ENCODE results near the gene BRCA1. TPM values are rescaled to one million over a fixed set of nuclear protein-coding genes. Genes with fewer than 3 reads are reported as not detected.

Gene BRCA1
- polyA plus RNA-seq, 1 donor from 2014 or later = 1.0 TPM

DNA sequence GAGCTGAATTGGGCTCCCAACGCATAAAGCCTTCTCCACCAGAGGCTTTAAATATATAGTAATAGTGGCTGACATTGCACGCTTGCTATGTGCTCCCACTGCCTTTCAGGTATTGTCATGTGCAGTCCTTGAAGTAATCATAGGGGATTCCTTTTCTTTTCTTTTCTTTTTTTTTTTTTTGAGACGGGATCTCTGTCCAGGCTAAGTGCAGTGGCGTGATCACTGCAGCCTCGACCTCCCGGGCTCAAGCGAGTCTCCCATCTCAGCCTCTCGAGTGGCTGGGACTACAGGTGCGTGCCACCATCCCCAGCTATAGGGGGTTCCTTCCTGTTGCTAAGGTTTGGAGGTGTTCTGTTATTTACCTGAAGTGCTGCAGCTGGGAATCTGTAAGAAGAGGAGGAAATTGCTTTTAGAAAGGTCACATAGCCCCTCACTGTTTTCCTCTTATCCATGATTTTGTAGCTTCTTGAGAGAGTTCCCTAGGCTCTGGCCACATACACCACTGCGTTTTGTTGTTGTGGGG lies 126.1 kb downstream of the BRCA1 start:
- Histone ChIP-seq H3K36me3 (ENCODE audit: insufficient read depth, low read length) (no peaks in the 10 kb centered on the region), H2AFZ (ENCODE audit: low read depth, low read length) (no peak overlapping the region), H3K9me3 (ENCODE audit: low read length) (no peaks in the 10 kb centered on the region), H3K9ac (ENCODE audit: low read length) (peak overlapping the region; percentile 88), H3K9me2 (ENCODE audit: insufficient read depth, low read length) (no peaks in the 10 kb centered on the region), H3F3A (ENCODE audit: insufficient read depth, low read length, poor library complexity, severe bottlenecking) (no peaks in the 10 kb centered on the region), H4K20me1 (ENCODE audit: insufficient read depth) (no peaks in the 10 kb centered on the region), H3K27me3 (ENCODE audit: insufficient read depth, low read depth, low read length) (no peaks in the 10 kb centered on the region), H3K4me3 (ENCODE audit: low read length) (peak overlapping the region; percentile 81), H3K79me2 (replicated peaks; ENCODE audit: insufficient read depth, low read length) (peaks cover 15% of the 10 kb centered on the region), H3K4me2 (ENCODE audit: low read length) (peak overlapping the region; percentile 83), H3K27ac (ENCODE audit: low read length) (peak overlapping the region; percentile 84)
- TF ChIP-seq MXI1 (conservative IDR thresholded peaks at IDR 0.05; ENCODE audit: poor library complexity, severe bottlenecking) (no peak), EP300 (conservative IDR thresholded peaks at IDR 0.05; ENCODE audit: poor library complexity, severe bottlenecking) (no peak), RAD21 (conservative IDR thresholded peaks at IDR 0.05) (no peak), TAF1 (IDR thresholded peaks at IDR 0.05; ENCODE audit: low read depth) (no peak), SMC3 (conservative IDR thresholded peaks at IDR 0.05; ENCODE audit: poor library complexity) (no peak), EZH2 (IDR thresholded peaks at IDR 0.05; ENCODE audit: borderline replicate concordance, insufficient read depth, low read length, poor library complexity, severe bottlenecking) (no peak), POLR2AphosphoS5 (IDR thresholded peaks at IDR 0.05) (no peak)
- TF ChIP-seq, protein P1, sequence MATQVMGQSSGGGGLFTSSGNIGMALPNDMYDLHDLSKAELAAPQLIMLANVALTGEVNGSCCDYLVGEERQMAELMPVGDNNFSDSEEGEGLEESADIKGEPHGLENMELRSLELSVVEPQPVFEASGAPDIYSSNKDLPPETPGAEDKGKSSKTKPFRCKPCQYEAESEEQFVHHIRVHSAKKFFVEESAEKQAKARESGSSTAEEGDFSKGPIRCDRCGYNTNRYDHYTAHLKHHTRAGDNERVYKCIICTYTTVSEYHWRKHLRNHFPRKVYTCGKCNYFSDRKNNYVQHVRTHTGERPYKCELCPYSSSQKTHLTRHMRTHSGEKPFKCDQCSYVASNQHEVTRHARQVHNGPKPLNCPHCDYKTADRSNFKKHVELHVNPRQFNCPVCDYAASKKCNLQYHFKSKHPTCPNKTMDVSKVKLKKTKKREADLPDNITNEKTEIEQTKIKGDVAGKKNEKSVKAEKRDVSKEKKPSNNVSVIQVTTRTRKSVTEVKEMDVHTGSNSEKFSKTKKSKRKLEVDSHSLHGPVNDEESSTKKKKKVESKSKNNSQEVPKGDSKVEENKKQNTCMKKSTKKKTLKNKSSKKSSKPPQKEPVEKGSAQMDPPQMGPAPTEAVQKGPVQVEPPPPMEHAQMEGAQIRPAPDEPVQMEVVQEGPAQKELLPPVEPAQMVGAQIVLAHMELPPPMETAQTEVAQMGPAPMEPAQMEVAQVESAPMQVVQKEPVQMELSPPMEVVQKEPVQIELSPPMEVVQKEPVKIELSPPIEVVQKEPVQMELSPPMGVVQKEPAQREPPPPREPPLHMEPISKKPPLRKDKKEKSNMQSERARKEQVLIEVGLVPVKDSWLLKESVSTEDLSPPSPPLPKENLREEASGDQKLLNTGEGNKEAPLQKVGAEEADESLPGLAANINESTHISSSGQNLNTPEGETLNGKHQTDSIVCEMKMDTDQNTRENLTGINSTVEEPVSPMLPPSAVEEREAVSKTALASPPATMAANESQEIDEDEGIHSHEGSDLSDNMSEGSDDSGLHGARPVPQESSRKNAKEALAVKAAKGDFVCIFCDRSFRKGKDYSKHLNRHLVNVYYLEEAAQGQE (IDR thresholded peaks at IDR 0.05; ENCODE audit: borderline replicate concordance) = no peak
- TF ChIP-seq, protein P2, sequence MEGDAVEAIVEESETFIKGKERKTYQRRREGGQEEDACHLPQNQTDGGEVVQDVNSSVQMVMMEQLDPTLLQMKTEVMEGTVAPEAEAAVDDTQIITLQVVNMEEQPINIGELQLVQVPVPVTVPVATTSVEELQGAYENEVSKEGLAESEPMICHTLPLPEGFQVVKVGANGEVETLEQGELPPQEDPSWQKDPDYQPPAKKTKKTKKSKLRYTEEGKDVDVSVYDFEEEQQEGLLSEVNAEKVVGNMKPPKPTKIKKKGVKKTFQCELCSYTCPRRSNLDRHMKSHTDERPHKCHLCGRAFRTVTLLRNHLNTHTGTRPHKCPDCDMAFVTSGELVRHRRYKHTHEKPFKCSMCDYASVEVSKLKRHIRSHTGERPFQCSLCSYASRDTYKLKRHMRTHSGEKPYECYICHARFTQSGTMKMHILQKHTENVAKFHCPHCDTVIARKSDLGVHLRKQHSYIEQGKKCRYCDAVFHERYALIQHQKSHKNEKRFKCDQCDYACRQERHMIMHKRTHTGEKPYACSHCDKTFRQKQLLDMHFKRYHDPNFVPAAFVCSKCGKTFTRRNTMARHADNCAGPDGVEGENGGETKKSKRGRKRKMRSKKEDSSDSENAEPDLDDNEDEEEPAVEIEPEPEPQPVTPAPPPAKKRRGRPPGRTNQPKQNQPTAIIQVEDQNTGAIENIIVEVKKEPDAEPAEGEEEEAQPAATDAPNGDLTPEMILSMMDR (IDR thresholded peaks at IDR 0.05; ENCODE audit: poor library complexity, severe bottlenecking) = no peak

DNA sequence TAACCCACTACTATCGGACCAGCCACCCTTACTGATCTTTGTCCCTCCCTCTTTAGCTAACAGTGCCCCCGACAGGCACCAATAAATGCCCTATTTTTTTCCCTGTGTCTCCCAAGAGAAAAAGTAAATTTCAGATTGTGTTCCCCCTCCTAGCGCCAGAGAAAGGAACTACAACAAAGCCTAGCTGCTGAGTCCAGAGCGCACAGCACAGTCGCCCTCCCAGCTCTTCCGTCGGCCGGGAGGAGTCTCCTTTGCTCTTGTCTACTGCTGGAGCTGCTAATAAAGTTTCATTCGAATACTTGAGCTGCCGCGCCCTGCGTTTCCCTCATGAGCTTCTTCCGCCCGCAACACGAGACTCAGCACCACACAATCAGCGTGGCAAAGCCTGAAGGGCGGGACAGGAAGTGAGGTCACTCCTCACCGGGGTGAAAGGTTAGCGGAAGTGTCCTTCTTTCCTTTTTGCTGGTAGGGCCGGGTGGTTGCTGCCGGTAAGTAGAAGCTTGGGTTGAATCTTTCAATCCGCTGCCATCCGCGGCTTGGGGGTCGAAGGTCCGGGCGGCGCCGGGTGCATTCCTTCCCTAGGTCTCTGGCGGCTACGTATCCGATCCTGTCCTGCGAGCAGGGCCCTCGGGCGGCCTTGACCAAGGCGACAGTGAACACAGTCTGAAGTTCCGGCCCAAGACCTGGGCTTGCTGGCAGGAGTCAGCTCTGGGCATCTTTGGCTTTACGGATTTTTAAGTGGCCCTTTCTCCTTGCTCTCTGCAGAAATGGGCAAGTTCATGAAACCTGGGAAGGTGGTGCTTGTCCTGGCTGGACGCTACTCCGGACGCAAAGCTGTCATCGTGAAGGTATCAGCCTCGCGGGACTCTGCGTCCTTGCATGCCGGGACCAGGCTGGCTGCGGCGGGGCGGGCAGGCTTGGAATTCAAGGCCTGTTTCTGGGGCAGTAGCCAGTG lies 126.9 kb downstream of the BRCA1 start, which contains the start of gene RPL27:
Gene RPL27, plus strand, starts transcription at position 436 of the 955 bp plus-strand sequence. Its CDS starts 332 bp downstream, at position 768.
- no peaks in the 10 kb centered on the region for H3K9me3 ChIP-seq (ENCODE audit: low read length)
- H3K36me3 ChIP-seq (ENCODE audit: insufficient read depth, low read length) = no peaks in the 10 kb centered on the region
- peak within 1 kb of the TSS; percentile 81 for H3K4me3 ChIP-seq (ENCODE audit: low read length)
- no peak within 1 kb of the TSS for H2AFZ ChIP-seq (ENCODE audit: low read depth, low read length)
- no peaks in the 10 kb centered on the region for H4K20me1 ChIP-seq (ENCODE audit: insufficient read depth)
- H3K9me2 ChIP-seq (ENCODE audit: insufficient read depth, low read length) = no peaks in the 10 kb centered on the region
- peak within 1 kb of the TSS; percentile 84 for H3K27ac ChIP-seq (ENCODE audit: low read length)
- H3K4me2 ChIP-seq (ENCODE audit: low read length) = peak within 1 kb of the TSS; percentile 83
- peaks cover 15% of the 10 kb centered on the region for H3K79me2 ChIP-seq (replicated peaks; ENCODE audit: insufficient read depth, low read length)
- no peaks in the 10 kb centered on the region for H3K27me3 ChIP-seq (ENCODE audit: insufficient read depth, low read depth, low read length)
- peak within 1 kb of the TSS; percentile 88 for H3K9ac ChIP-seq (ENCODE audit: low read length)
- H3F3A ChIP-seq (ENCODE audit: insufficient read depth, low read length, poor library complexity, severe bottlenecking) = no peaks in the 10 kb centered on the region
- TF ChIP-seq MXI1 (conservative IDR thresholded peaks at IDR 0.05; ENCODE audit: poor library complexity, severe bottlenecking) = peak; percentile 97
- peak; percentile 73 for TF ChIP-seq TAF1 (IDR thresholded peaks at IDR 0.05; ENCODE audit: low read depth)
- TF ChIP-seq EP300 (conservative IDR thresholded peaks at IDR 0.05; ENCODE audit: poor library complexity, severe bottlenecking) = peak; percentile 88
- TF ChIP-seq SMC3 (conservative IDR thresholded peaks at IDR 0.05; ENCODE audit: poor library complexity) = peak; percentile 79
- TF ChIP-seq, protein P2 (IDR thresholded peaks at IDR 0.05; ENCODE audit: poor library complexity, severe bottlenecking) = peak; percentile 93
- TF ChIP-seq POLR2AphosphoS5 (IDR thresholded peaks at IDR 0.05) = peak; percentile 86
- TF ChIP-seq RAD21 (conservative IDR thresholded peaks at IDR 0.05) = peak; percentile 70
- TF ChIP-seq, protein P1 (IDR thresholded peaks at IDR 0.05; ENCODE audit: borderline replicate concordance) = peak; percentile 92
- TF ChIP-seq EZH2 (IDR thresholded peaks at IDR 0.05; ENCODE audit: borderline replicate concordance, insufficient read depth, low read length, poor library complexity, severe bottlenecking) = no peak

Measured in neural cell (in vitro differentiated cells).